Left ventricle myocardium inferior (tissue), 1 donor: ENCODE results near the gene NECAB2. TPM values are rescaled to one million over a fixed set of nuclear protein-coding genes. Genes with fewer than 3 reads are reported as not detected.

ENCODE experiments used
- DNase-seq: peaks from one replicate; pipeline ENCODE4 v3.0.0-alpha.2; 2020
- H3K27ac ChIP-seq: fragments of 200-600 bp; replicated peaks from 2 replicates; pipeline ENCODE4 v1.8.0; 2021
- H3K27me3 ChIP-seq: fragments of 200-600 bp; 2 replicates; pipeline ENCODE4 v1.8.0; 2021; ENCODE audit warnings: low read depth
- H3K36me3 ChIP-seq: fragments of 200-600 bp; 2 replicates; pipeline ENCODE4 v1.8.0; 2021
- H3K4me1 ChIP-seq: fragments of 200-600 bp; 2 replicates; pipeline ENCODE4 v1.8.0; 2021
- H3K4me3 ChIP-seq: fragments of 200-600 bp; 2 replicates; pipeline ENCODE4 v1.8.0; 2021; ENCODE audit warnings: mild to moderate bottlenecking, moderate library complexity
- H3K9me3 ChIP-seq: fragments of 200-600 bp; replicated peaks from 2 replicates; pipeline ENCODE4 v1.8.0; 2021
- CTCF ChIP-seq: fragments of 200-600 bp; IDR thresholded peaks from 2 replicates; pipeline ENCODE4 v1.8.0; 2021; ENCODE audit warnings: antibody characterized with exemption, mild to moderate bottlenecking, borderline replicate concordance
- intact Hi-C: fragments of 100-400 bp; cut with micrococcal nuclease; formaldehyde crosslinking; loops from one replicate; pipeline ENCODE4 v1.11.0; 2022
- total RNA-seq: library from RNA; stranded (reverse); fragmentation: NEBNext Ultra II Directional; extraction: Animal tissue kit (Norgen Biotek cat#: 25700); gene quantifications from one replicate; pipeline ENCODE4 v1.2.1, GENCODE V29; 2021
- donor health status: DM: no; HTN: yes; CAD: no; lungs with severe emphysema.

The NECAB2 gene
- total RNA-seq, 1 donor from 2014 or later: 0.69 TPM

DNA sequence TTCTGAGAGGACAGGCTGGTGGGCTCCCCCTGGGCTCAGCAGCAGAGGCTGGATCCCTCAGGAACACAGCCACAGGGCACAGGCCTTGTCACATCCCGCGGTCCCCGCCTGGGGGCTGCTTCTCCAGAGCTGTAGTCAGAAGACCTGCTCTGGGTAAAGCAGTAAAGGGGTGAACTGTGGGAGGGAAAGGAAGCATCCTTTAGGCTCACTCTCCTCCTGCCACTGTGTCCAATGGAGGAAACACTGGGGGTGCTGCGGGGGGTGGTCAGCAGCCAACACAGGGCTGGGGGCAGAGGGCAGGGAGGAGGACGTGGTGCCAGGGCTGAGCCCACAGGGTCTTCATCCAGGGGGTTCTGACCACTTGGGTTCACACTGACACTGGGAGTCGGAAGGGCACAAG, 79.6 kb downstream of the NECAB2 start:
- Histone ChIP-seq H3K4me1 (peaks cover 23% of the 10 kb centered on the region), H3K36me3 (peaks cover 21% of the 10 kb centered on the region), H3K27me3 (peaks cover 12% of the 10 kb centered on the region), H3K9me3 (no peaks in the 10 kb centered on the region), H3K27ac (no peak overlapping the region), H3K4me3 (no peak overlapping the region)
- no peak for TF ChIP-seq CTCF
- DNase-seq: no peak
- intact Hi-C loops: no loop called here

DNA sequence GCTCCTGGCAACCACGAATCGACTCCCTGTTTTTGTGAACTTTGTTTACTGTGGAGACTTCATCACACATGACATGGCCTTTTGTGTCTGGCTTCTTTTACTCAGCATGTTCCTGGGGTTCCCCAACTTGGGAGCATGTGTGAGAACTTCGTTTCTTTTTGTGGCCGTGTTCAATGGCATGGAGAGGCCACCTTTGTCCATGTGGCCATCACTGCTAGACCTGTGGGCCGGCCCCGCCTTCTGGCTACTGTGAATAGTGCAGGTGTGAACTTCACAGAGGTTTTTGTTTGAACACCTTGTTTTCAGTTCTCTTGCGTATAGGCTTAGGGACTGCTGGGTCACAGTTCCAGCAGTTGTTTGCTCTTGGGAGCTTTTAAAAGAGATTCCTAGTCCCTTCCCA, 80.2 kb downstream of the NECAB2 start:
- H3K27me3 ChIP-seq: peaks cover 6% of the 10 kb centered on the region
- no peaks in the 10 kb centered on the region for H3K9me3 ChIP-seq
- no peak overlapping the region for H3K4me3 ChIP-seq
- no peak overlapping the region for H3K27ac ChIP-seq
- peaks cover 24% of the 10 kb centered on the region for H3K36me3 ChIP-seq
- peaks cover 19% of the 10 kb centered on the region for H3K4me1 ChIP-seq
- intact Hi-C loops: no loop called here
- no peak for TF ChIP-seq CTCF
- no peak for DNase-seq

DNA sequence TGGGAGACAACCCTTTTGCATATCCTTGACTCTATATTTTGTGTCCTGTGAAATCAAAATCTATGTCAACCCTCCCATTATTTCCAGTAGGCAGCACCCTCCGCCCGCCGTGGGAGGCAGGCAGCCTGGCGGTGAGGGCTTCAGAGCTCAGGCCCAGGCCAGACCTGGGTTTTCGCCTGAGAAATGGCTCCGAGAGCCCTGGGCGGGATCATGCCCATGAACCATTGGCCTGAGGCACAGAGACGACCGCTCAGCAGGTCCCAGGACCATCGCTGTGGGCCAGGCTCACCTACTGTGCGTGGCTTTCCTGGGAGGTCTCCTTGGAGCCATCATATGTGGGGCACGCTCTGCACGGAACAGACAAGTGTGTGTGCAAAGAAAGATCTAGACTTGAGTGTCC, 80.8 kb downstream of the NECAB2 start:
- intact Hi-C loops: no loop called here
- no peak overlapping the region for H3K27ac ChIP-seq
- H3K27me3 ChIP-seq: no peaks in the 10 kb centered on the region
- H3K9me3 ChIP-seq: no peaks in the 10 kb centered on the region
- H3K4me1 ChIP-seq: peaks cover 13% of the 10 kb centered on the region
- no peak overlapping the region for H3K4me3 ChIP-seq
- H3K36me3 ChIP-seq: peaks cover 30% of the 10 kb centered on the region
- no peak for DNase-seq
- no peak for TF ChIP-seq CTCF

GRCh38 chr16:84049403-84050060, 81.5 kb downstream of the NECAB2 start:
- H3K4me3 ChIP-seq: no peak overlapping the region
- intact Hi-C loops: no loop called here
- peaks cover 36% of the 10 kb centered on the region for H3K36me3 ChIP-seq
- H3K4me1 ChIP-seq: peaks cover 10% of the 10 kb centered on the region
- no peaks in the 10 kb centered on the region for H3K27me3 ChIP-seq
- no peaks in the 10 kb centered on the region for H3K9me3 ChIP-seq
- DNase-seq: no peak
- no peak overlapping the region for H3K27ac ChIP-seq
- TF ChIP-seq CTCF: no peak

GRCh38 chr16:84050316-84050715, 82.3 kb downstream of the NECAB2 start:
- Histone ChIP-seq H3K27me3 (no peaks in the 10 kb centered on the region), H3K27ac (no peak overlapping the region), H3K4me1 (peaks cover 18% of the 10 kb centered on the region), H3K9me3 (no peaks in the 10 kb centered on the region), H3K36me3 (peaks cover 44% of the 10 kb centered on the region), H3K4me3 (no peak overlapping the region)
- no peak for DNase-seq
- intact Hi-C loops: no loop called here
- TF ChIP-seq CTCF: no peak
